Measurements from ENCODE around the gene CSRP2. TPM values are rescaled to one million over a fixed set of nuclear protein-coding genes. Genes with fewer than 3 reads are reported as not detected.
A peak's percentile ranks its signal among the peaks of the same experiment; 100 is the strongest.

The CSRP2 gene
- total RNA-seq, 6 donors from 2014 or later = 9.9 to 26.3 (median 22.2) TPM

DNA sequence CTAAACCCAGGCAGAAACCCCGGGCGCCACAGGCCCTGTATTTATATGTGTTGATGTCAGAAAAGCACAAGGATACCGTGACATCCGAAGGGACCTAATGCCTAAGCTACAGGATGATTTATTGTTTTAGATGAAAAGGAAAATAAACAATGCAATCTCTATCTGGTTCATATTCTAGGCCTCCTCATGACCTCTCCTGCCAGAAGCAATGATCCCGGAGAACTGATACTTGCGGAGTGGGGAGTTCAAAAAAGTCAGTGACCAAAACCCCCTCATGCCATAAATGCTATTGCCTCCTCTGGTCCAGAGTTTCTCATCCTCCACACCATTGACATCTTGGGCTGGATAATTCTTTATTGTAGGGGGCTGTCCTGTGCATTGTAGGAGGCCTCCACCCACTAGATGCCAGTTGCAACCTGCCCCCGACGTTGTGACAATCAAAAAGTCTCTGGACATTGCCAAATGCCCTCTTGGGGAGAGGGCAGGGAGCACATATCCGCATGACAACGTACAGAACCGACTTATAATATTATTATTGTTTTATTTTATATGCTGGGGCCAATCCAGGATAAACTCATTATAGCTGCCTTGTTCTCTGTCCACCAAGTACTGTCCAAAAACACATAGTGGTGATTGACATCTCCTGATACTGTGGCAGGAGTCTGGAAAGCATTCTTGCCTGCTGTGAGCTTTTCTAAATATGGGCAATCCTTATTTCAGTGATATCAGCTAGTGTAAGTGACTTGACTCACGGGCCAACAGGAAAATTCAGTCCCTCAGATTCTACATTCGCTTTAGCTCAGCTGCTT is 1.1 kb upstream of the CSRP2 start:
- Histone ChIP-seq H3K27me3 (peaks cover 0 to 4% (median 0%) of the 10 kb centered on the region in 4 donors), H3K4me3 (peak overlapping the region in 3 of 4 donors; percentile 58 to 78 (median 62)), H3K4me1 (peaks cover 6 to 23% (median 10%) of the 10 kb centered on the region in 4 donors), H3K27ac (peak overlapping the region; percentile 90 to 94 (median 92)), H3K36me3 (no peaks in the 10 kb centered on the region), H3K9me3 (no peaks in the 10 kb centered on the region)
- ATAC-seq (ENCODE audit: low FRiP score in 2 of 2) (no peak), DNase-seq (no peak)
- 56 to 63% methylated on average over 13 of the region's 13 CpGs for WGBS, 2 donors
- TF ChIP-seq EP300 (IDR thresholded peaks at IDR 0.05) (no peak), POLR2A (IDR thresholded peaks at IDR 0.05) (no peak)
- TF ChIP-seq, protein P1, sequence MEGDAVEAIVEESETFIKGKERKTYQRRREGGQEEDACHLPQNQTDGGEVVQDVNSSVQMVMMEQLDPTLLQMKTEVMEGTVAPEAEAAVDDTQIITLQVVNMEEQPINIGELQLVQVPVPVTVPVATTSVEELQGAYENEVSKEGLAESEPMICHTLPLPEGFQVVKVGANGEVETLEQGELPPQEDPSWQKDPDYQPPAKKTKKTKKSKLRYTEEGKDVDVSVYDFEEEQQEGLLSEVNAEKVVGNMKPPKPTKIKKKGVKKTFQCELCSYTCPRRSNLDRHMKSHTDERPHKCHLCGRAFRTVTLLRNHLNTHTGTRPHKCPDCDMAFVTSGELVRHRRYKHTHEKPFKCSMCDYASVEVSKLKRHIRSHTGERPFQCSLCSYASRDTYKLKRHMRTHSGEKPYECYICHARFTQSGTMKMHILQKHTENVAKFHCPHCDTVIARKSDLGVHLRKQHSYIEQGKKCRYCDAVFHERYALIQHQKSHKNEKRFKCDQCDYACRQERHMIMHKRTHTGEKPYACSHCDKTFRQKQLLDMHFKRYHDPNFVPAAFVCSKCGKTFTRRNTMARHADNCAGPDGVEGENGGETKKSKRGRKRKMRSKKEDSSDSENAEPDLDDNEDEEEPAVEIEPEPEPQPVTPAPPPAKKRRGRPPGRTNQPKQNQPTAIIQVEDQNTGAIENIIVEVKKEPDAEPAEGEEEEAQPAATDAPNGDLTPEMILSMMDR (IDR thresholded peaks at IDR 0.05) = peak in 1 of 6 experiments; percentile 2

DNA sequence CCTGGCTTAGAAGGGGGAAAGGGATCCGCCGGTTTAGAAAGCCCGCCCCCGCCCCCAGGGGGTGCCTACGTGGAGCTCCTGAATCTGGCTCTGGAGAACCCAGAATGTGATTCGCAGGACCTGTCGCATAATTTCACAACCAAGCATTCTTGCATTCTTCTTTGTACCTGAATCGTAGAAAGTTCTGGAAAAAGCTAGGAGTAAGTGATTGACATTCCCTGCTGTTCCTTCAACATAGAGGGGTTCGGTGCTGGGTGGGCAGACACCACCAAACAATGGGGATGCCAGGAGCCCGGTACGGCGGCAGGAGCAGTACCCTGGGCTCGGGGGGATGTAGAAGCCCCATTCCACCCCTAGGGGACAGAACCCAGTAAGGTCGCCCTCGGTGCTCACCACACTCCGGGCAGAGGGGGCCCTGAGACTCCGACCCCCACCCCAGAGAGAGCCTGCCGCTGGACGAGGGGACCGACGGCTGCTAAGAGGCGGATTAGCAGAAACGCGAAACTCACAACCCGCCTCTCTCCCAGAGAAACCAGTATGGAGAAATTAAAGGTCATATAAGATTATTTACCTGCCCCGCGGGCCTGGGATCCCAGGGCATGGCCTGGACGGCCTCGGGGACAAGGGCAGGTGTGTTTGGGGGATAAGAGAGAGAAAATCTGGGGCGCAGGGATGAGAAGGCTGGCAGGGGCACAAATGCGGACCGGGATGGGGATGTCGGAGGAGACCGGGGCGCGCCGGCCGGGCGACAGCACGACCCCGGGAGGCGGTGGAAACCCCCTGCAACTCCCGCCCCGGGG is 520 bp downstream of the CSRP2 start:
- WGBS, 2 donors = 0 to 1% methylated on average over 32 to 44 of the region's 44 CpGs
- Histone ChIP-seq H3K36me3 (no peaks in the 10 kb centered on the region), H3K4me1 (peaks cover 6 to 23% (median 10%) of the 10 kb centered on the region in 4 donors), H3K27ac (peak overlapping the region; percentile 90 to 94 (median 92)), H3K4me3 (peak overlapping the region; percentile 58 to 78 (median 68)), H3K9me3 (no peaks in the 10 kb centered on the region), H3K27me3 (peaks cover 0 to 4% (median 0%) of the 10 kb centered on the region in 4 donors)
- TF ChIP-seq, protein P1 (IDR thresholded peaks at IDR 0.05) = peak in 4 of 6 experiments; percentile 20 to 44 (median 30)
- TF ChIP-seq POLR2AphosphoS5 (IDR thresholded peaks at IDR 0.05) = no peak
- ATAC-seq (ENCODE audit: low FRiP score in 2 of 2) (peak; percentile 28 to 42), DNase-seq (peak; percentile 27 to 63)

DNA sequence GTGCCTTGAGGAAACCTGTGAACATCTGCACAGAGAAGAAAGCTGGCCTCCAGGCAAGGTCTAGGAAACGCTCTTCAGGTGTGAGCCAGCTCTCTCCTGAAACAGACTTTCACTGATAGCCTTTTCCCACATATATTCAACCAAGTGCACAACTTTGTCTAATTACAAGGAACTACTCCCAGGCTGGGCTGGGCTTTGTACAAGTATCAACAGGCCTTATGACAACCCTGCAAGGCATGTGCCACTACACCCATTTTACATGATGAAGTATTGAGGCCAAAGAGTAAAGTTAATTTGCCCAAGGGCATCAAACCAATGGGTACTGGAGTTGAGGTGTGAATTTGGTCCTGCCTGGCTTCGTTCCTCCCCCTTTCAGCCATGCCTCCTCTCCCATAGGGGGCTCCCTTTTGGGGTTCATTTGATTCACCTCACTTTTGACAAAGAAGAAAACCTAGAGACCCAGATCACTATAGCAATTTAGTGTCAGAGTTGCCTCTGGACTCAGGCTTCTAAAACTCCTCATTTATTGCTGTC is 2.1 kb downstream of the CSRP2 start:
- DNase-seq (no peak), ATAC-seq (ENCODE audit: low FRiP score in 2 of 2) (no peak)
- H3K27ac ChIP-seq = no peak overlapping the region
- H3K4me1 ChIP-seq = peaks cover 6 to 23% (median 10%) of the 10 kb centered on the region in 4 donors
- peak overlapping the region in 1 of 4 donors; percentile 78 for H3K4me3 ChIP-seq
- TF ChIP-seq, protein P1 (IDR thresholded peaks at IDR 0.05) = no peak
- TF ChIP-seq EP300 (IDR thresholded peaks at IDR 0.05) (no peak), POLR2AphosphoS5 (IDR thresholded peaks at IDR 0.05) (no peak), POLR2A (IDR thresholded peaks at IDR 0.05) (no peak)
- H3K36me3 ChIP-seq = no peaks in the 10 kb centered on the region
- no peaks in the 10 kb centered on the region for H3K9me3 ChIP-seq
- peaks cover 0 to 4% (median 0%) of the 10 kb centered on the region in 4 donors for H3K27me3 ChIP-seq
- WGBS, 2 donors = 97% methylated on average over 2 of the region's 2 CpGs

DNA sequence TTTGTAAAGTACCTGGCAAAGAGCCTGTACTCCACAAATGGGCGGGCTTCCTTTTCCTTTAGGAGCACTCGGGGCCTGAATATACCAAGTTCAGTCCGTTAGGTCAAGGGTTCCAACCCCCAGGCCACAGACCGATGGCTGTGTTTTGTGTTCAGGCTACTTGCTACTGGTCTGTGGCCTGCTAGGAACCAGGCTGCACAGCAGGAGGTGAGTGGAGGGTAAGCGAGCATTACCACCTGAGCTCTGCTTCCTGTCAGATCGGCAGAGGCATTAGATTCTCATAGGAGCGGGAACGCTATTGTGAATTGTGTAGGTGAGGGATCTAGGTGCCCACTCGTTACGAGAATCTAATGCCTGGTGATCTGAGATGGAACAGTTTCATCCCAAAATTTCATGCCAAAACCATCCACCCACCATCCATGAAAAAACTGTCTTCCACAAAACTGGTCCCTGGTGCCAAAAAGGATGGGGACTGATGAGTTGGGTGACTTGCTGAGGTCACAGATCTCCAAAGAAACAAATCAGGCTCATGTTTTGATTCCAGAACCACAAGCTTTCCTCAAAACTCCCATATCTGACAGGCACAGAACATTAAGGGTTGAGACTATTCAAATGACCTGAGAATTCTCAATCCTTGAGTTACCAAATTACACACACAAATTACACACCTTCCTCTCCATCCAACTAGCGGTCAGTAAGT is 4.2 kb downstream of the CSRP2 start:
- DNase-seq (no peak), ATAC-seq (ENCODE audit: low FRiP score in 2 of 2) (no peak)
- Histone ChIP-seq H3K4me3 (no peak overlapping the region), H3K4me1 (peaks cover 2 to 20% (median 7%) of the 10 kb centered on the region in 4 donors), H3K9me3 (no peaks in the 10 kb centered on the region), H3K27me3 (no peaks in the 10 kb centered on the region), H3K36me3 (no peaks in the 10 kb centered on the region), H3K27ac (peak overlapping the region in 1 of 4 donors; percentile 17)
- TF ChIP-seq POLR2A (IDR thresholded peaks at IDR 0.05) (no peak), POLR2AphosphoS5 (IDR thresholded peaks at IDR 0.05) (no peak), EP300 (IDR thresholded peaks at IDR 0.05) (no peak)
- TF ChIP-seq, protein P1 (IDR thresholded peaks at IDR 0.05) = no peak
- WGBS, 2 donors = 82 to 87% methylated on average over 10 to 11 of the region's 11 CpGs

All from upper lobe of left lung (tissue), 6 donors.